EH (cell line): ENCODE results near the gene FGD6.
"Not testable (repeated sequence)": the region's sequence is repeated elsewhere in the genome, so short reads cannot be mapped to it uniquely, and the experiment has no call there.

Source experiments
- DNase-seq: peaks from one replicate; pipeline ENCODE4 v3.0.0-alpha.2; 2015; ENCODE audit warnings: low read depth

FGD6 gene

DNA sequence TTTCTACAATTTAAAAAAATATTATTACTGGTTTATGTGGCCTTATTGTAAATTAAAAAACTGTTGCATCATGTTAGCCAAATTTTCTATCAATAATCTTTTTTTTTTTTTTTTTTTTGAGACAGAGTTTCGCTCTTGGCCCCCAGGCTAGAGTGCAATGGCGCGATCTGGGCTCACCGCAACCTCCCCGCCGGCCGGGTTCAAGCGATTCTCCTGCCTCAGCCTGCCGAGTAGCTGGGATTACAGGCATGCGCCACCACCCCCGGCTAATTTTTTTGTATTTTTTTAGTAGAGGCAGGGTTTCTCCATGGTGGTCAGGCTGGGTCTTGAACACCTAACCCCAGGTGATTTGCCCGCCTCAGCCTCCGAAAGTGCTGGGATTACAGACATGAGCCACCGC, 16.9 kb upstream of the FGD6 start:
- not testable (repeated sequence) for DNase-seq

DNA sequence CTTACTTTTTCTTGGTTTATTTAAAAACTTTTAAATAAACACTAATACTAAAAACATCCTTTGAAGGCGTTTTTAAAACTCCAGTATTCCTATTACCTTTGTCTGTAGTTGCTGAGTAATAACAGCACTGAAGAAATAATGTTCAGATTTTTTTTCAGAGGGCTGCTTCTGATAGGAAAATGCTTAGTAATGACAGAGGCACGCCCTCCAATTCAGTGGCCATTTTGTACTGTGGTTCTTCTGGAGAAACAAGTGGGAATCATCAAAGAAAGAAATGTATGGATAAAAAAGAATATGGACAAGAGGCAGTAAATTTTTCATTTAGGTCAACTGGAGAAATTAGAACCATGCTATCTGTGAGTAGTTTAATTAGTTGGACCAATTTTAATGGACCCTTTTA, 13.9 kb upstream of the FGD6 start:
- peak; percentile 22 for DNase-seq

DNA sequence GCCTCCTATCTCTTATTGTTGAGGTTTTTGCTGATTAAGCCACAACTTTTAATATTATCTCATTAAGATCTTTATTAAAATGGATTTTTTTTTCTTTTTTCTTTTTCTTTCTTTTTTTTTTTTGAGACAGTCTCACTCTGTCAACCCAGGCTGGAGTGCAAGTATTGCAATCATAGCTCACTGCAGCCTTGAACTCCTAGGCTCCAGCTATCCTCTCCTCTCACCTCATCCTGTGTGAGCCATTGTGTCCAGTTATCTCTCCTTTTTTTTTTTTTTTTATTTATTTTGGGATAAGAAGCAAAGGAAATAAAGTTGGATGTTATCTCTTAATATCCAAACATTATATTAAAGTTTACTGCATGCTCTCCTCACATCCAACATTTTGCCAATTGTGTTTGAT, 13.0 kb upstream of the FGD6 start:
- no peak for DNase-seq

DNA sequence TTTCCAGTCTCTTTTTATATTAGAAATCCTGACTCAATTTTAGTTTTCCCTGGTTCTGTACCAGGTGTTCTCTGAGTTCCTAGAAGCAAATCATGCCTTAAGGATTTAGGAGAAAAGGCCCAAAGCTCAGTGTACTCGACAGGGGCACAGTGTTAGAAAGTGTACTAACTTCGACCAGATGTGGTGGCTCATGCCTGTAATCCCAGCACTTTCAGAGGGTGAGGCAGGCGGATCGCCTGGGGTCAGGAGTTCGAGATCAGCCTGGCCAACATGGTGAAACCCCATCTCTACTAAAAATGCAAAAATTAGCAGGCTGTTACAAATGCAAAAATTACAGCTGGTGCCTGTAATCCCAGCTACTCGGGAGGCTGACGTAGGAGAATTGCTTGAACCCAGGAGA, 12.4 kb upstream of the FGD6 start:
- no peak for DNase-seq

DNA sequence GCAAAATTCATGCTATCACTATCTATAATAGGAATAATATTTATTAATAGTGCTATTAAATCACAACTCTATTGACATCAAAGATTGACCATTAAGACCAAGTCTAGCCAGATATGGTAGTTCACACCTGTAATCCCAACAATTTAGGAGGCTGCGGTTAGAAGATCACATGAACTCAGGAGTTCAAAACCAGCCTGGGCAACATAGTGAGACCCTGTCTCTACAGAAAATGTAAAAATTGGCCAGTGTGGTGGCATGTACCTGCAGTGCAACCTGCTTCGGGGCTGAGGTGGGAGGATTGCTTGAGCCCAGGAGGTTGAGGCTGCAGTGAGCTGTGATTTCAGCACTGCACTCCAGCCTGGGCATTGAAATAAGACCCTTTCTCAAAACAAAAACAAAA, 11.3 kb upstream of the FGD6 start:
- DNase-seq, result no peak

DNA sequence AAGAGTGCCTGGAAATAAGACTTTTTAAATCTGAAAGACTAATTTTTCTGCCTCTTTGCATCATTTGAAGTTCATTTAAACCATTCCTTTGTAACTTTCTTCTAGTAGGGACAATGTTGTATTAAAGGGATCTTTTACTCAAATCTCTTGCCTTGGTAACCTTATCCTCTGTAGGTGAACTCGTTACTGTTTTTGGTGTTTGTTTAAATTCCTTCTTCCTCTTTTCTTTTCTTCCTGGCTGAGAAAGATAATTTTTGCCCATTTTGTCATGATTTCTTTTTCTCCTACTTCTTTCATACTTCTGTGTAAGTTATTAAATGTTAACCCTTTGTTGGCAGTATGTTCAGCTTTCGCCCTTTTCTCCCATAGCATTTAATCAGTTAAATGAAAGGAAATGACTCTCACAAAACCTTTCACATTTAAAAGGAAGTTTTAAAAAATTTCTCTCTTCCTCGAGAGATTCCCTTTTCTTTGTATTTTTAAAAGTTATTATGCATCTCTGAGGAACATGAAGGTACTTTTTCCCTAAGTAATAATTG, 10.6 kb upstream of the FGD6 start:
- DNase-seq, result no peak

GRCh38 chr12:95225645-95226212, 8.5 kb upstream of the FGD6 start:
- no peak for DNase-seq

DNA sequence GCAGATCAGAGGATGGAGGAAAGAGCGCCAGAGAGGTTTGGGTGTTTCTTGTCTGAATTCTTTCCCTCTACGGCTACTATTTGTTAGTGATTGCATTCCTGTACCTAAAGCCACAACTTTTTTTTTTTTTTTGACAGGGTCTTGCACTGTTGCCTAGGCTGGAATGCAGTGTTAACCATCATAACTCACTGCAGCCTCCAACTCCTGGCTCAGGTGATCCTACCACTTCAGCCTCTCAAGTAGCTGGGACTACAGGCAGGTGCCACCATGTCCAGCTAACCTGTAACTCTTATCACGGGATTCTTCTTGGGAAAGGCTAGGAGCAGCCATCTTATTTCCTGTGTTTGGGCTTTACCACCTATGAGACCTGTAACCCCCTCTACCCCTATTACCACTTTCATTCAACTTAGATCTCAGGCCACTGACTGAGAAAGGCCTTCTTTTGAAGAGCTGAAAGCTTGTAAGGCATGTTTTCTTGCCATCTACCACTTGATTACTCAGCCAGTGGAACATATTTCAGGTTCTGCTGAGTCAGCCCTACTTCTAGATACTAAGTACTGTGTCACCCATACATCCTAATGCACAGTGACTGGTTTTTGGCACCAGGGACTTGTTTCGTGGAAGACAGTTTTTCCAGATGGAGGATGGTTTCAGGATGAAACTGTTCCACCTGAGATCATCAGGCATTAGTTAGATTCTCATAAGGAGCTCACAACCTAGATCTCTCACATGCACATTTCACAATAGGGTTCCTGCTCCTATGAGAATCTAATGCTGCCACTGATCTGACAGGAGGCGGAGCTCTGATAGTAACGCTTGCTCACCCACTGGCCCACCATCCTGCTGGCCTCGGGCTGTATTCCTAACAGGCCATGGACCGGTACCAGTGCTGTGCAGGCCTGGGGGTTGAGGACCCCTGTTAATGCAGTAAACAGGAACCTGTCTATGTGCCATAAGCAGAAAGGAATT, 7.2 kb upstream of the FGD6 start:
- DNase-seq, result peak; percentile 73

- no peak for DNase-seq
These were observed 3.5 kb upstream of the FGD6 start for GRCh38 chr12:95220726-95221125.

GRCh38 chr12:95220190-95220589, 2.9 kb upstream of the FGD6 start:
- DNase-seq, result no peak

DNA sequence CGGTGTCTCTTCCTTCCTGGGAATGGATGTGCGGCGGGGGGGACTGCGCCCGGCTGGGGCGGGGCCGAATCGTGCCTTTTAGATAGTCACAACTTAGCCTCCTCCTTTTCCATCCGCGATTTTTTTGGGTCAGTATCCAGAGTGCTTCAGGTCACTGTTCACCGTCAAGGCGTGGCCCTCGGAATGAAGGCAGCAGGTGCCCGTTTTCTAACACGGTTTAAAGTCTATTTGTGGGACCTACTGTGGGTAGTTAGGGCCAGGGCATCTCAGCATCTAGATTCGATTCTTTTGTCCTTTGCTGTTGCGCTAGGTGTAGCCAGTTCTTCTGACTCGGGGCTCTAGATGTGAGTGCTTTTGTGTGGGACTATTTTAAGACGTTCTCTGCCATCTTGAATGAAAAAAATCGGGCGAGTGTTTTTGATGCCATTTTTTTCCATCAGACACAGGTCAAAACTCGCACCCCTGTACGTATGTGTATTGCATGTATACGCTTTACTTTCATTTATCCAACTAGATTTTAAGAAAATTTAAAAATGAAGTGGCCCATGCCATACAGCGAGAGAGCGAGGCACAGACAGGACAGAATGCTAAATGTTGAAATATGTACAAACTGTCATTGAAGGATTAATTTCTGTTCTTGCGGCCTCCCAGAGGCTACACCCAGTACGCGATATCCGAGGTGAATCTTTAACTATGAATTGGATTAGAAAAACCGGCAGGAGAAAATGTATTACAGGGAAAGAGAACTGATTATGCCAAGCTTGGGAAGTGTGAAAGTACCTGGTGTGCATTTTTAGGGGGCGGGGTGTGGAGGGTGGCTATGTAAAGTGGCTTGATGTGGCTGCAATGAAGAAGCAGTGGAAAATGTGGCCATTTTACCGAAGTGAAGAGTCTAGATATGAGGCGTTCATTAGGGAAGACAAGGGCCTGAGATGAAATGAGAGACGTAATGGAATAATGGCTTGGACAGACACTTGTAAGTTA, 1.2 kb upstream of the FGD6 start:
- peak; percentile 79 for DNase-seq

- no peak for DNase-seq
These were observed 423 bp downstream of the FGD6 start for GRCh38 chr12:95216711-95217376.

GRCh38 chr12:95215949-95216348, 1.3 kb downstream of the FGD6 start:
- peak; percentile 61 for DNase-seq

DNA sequence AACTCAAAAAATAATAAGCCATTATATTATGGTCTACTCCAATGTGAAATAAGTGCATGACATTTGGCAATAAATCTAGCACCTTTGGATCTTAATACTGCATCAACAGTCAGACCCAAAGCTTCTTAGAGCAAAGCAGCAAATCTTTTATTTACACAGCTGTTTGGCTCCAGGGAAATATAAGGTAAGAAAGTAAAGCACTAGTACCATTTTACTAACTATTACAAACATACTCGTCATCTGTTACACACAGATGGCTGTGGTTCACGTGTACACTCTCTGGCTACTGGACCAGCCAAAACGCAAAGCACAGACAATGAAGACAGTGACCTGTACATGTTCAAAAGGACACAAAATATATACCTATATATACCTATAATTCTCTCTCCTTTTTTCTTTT, 2.8 kb downstream of the FGD6 start:
- DNase-seq, result no peak

DNA sequence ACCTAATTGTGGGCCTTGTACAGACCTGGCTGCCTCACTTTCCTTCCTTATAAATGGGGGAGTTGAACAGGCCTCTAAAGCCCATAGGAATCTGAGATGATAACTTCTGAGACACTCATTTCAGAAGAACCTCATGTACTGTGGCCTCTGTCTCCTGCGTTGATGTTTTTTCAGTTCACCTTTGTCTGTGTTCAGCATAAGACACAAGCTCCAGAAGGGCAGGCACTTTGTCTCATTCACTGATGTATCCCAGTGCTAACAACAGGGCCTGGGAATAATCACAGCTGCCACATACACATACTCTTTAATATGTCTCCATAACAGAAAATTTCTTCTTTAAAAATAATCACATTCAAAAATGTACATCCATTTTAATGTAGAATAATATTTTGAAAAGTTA, 3.3 kb downstream of the FGD6 start:
- no peak for DNase-seq

DNA sequence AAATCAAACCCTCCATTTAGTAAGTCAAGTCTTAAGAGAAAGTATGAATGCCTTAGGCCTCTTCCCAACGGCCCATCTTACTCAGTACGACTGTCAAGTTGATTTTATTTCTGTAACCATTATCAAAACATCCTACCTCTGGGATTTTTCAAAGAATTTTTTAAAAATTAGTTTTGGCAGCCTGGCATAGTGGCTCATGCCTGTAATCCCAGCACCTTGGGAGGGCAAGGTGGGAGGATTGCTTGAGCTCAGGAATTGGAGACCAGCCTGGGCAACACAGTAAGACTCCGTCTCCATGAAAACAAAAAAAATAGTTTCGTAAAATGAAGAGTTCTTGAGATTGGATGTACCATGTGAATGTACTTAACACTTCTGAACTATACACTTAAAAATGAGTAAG, 4.1 kb downstream of the FGD6 start:
- DNase-seq, result no peak

DNA sequence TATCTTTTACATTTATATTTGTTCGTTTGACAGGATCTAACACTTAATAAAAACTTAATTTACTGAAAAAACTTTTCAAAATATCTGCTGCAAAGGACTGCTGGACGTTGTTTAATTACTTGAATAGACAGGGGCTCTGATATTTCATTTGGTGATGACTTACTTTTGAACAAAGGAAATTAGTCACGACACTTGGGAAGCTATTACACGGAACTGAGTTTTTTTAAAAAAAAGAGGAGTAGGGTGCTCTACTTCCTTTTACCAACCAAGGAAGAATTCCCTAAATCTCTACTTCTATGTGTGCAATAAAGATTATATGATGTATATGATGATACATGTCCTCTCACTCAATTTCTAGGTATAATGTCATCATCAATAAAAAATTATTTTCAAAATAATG, 4.7 kb downstream of the FGD6 start:
- DNase-seq, result no peak

DNA sequence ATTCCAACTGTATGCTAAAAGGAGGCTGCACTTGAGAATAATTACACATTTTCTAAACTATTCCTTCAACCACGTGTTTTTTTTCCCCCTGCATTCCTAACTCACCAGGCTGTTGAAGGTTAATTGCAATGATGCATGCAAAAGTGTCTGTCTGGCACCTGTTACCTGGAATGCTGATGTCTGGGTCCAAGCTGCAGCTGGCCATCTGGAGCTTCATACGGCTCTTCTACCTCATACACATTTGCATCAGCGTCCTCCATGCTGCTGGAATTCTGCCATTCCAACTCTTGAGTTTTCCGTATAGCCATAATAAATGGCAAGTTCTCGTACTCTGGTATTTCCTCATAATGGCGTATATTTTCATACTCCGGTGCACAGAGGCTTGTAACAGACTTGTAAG, 8.6 kb downstream of the FGD6 start:
- no peak for DNase-seq

- DNase-seq, result no peak
These were observed 9.9 kb downstream of the FGD6 start for GRCh38 chr12:95207407-95207806.

DNA sequence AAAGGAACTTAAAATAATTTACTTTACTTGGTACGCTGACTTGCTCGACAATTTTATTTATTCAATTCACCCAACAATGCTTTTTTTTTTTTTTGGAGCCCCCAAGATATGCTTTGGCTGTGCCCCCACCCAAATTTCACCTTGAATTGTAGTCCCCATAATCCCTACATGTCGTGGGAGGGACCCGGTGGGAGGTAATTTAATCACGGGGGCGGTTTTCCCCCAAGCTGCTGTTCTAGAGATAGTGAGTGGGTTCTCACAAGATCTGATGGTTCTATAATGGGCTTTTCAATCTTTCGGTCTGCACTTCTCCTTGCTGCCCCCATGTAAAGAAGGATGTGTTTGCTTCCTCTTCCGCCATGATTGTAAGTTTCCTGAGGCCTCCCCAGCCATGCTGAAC, 10.4 kb downstream of the FGD6 start:
- DNase-seq, result no peak

GRCh38 chr12:95205685-95206084, 11.6 kb downstream of the FGD6 start:
- peak; percentile 83 for DNase-seq
